ENCODE measurements around the gene DACT1. TPM values are rescaled to one million over a fixed set of nuclear protein-coding genes. Genes with fewer than 3 reads are reported as not detected.
A peak's percentile ranks its signal among the peaks of the same experiment; 100 is the strongest.

Gene DACT1
- total and polyA plus RNA-seq, 2 donors (not counting 1 experiment from before 2014, with no cell fraction given), result 10.2 to 10.6 TPM

GRCh38 chr14:58639842-58640484 lies 2.2 kb downstream of the DACT1 start:
- H4K20me1 ChIP-seq (ENCODE audit: control insufficient read depth, extremely low read depth, insufficient read depth, low read length), result no peaks in the 10 kb centered on the region
- H3K9ac ChIP-seq (ENCODE audit: insufficient read depth, low read length), result no peak overlapping the region
- H3K4me3 ChIP-seq (replicated peaks in 1 of 4; ENCODE audit: control extremely low read depth in 1 of 4, insufficient read depth in 1 of 4, low read depth in 3 of 4, low read length in 4 of 4), result peak overlapping the region; percentile 60 to 85 (median 76)
- H3K79me2 ChIP-seq (ENCODE audit: control insufficient read depth, insufficient read depth, low read length), result no peaks in the 10 kb centered on the region
- H3K4me2 ChIP-seq (ENCODE audit: extremely low read depth, insufficient read depth, low read length), result peak overlapping the region; percentile 93
- no peak overlapping the region for H2AFZ ChIP-seq (ENCODE audit: low read length)
- DNase-seq (ENCODE audit: low read depth in 2 of 2), result peak; percentile 87 to 91
- TF ChIP-seq EZH2 (IDR thresholded peaks at IDR 0.05; ENCODE audit: low read length, missing control alignments) (no peak), CTCF (conservative IDR thresholded peaks at IDR 0.05 in 1 of 2, IDR thresholded peaks at IDR 0.05 in 1 of 2; ENCODE audit: low read depth in 1 of 2, low read length in 2 of 2) (peak; percentile 69 to 77)
- H3K36me3 ChIP-seq (ENCODE audit: control insufficient read depth, insufficient read depth, low read length), result no peaks in the 10 kb centered on the region
- H3K9me3 ChIP-seq (ENCODE audit: control insufficient read depth, insufficient read depth, low read depth, low read length), result no peaks in the 10 kb centered on the region
- H3K27ac ChIP-seq (ENCODE audit: insufficient read depth, low read length), result no peak overlapping the region
- no peaks in the 10 kb centered on the region for H3K27me3 ChIP-seq (ENCODE audit: control insufficient read depth, insufficient read depth, low read length)
- H3K4me1 ChIP-seq (ENCODE audit: control insufficient read depth, extremely low read depth, insufficient read depth, low read length), result peaks cover 4% of the 10 kb centered on the region

GRCh38 chr14:58640959-58641358 lies 3.2 kb downstream of the DACT1 start:
- H3K36me3 ChIP-seq (ENCODE audit: control insufficient read depth, insufficient read depth, low read length), result peaks cover 2% of the 10 kb centered on the region
- no peak overlapping the region for H3K4me3 ChIP-seq (replicated peaks in 1 of 4; ENCODE audit: control extremely low read depth in 1 of 4, insufficient read depth in 1 of 4, low read depth in 3 of 4, low read length in 4 of 4)
- no peaks in the 10 kb centered on the region for H3K27me3 ChIP-seq (ENCODE audit: control insufficient read depth, insufficient read depth, low read length)
- DNase-seq (ENCODE audit: low read depth in 2 of 2), result peak in 1 of 2 donors; percentile 30
- H3K4me1 ChIP-seq (ENCODE audit: control insufficient read depth, extremely low read depth, insufficient read depth, low read length), result peaks cover 4% of the 10 kb centered on the region
- H4K20me1 ChIP-seq (ENCODE audit: control insufficient read depth, extremely low read depth, insufficient read depth, low read length), result no peaks in the 10 kb centered on the region
- no peaks in the 10 kb centered on the region for H3K9me3 ChIP-seq (ENCODE audit: control insufficient read depth, insufficient read depth, low read depth, low read length)
- no peaks in the 10 kb centered on the region for H3K79me2 ChIP-seq (ENCODE audit: control insufficient read depth, insufficient read depth, low read length)
- no peak overlapping the region for H2AFZ ChIP-seq (ENCODE audit: low read length)
- H3K27ac ChIP-seq (ENCODE audit: insufficient read depth, low read length), result no peak overlapping the region
- TF ChIP-seq CTCF (conservative IDR thresholded peaks at IDR 0.05 in 1 of 2, IDR thresholded peaks at IDR 0.05 in 1 of 2; ENCODE audit: low read depth in 1 of 2, low read length in 2 of 2), result no peak
- TF ChIP-seq EZH2 (IDR thresholded peaks at IDR 0.05; ENCODE audit: low read length, missing control alignments), result no peak
- no peak overlapping the region for H3K4me2 ChIP-seq (ENCODE audit: extremely low read depth, insufficient read depth, low read length)
- H3K9ac ChIP-seq (ENCODE audit: insufficient read depth, low read length), result no peak overlapping the region

- no peaks in the 10 kb centered on the region for H4K20me1 ChIP-seq (ENCODE audit: control insufficient read depth, extremely low read depth, insufficient read depth, low read length)
- H3K79me2 ChIP-seq (ENCODE audit: control insufficient read depth, insufficient read depth, low read length), result no peaks in the 10 kb centered on the region
- peaks cover 2% of the 10 kb centered on the region for H3K36me3 ChIP-seq (ENCODE audit: control insufficient read depth, insufficient read depth, low read length)
- H3K4me2 ChIP-seq (ENCODE audit: extremely low read depth, insufficient read depth, low read length), result no peak overlapping the region
- DNase-seq (ENCODE audit: low read depth in 2 of 2), result no peak
- no peak overlapping the region for H2AFZ ChIP-seq (ENCODE audit: low read length)
- TF ChIP-seq CTCF (conservative IDR thresholded peaks at IDR 0.05 in 1 of 2, IDR thresholded peaks at IDR 0.05 in 1 of 2; ENCODE audit: low read depth in 1 of 2, low read length in 2 of 2) (no peak), EZH2 (IDR thresholded peaks at IDR 0.05; ENCODE audit: low read length, missing control alignments) (no peak)
- H3K4me1 ChIP-seq (ENCODE audit: control insufficient read depth, extremely low read depth, insufficient read depth, low read length), result peaks cover 4% of the 10 kb centered on the region
- H3K9ac ChIP-seq (ENCODE audit: insufficient read depth, low read length), result no peak overlapping the region
- H3K27me3 ChIP-seq (ENCODE audit: control insufficient read depth, insufficient read depth, low read length), result no peaks in the 10 kb centered on the region
- no peak overlapping the region for H3K27ac ChIP-seq (ENCODE audit: insufficient read depth, low read length)
- no peaks in the 10 kb centered on the region for H3K9me3 ChIP-seq (ENCODE audit: control insufficient read depth, insufficient read depth, low read depth, low read length)
- no peak overlapping the region for H3K4me3 ChIP-seq (replicated peaks in 1 of 4; ENCODE audit: control extremely low read depth in 1 of 4, insufficient read depth in 1 of 4, low read depth in 3 of 4, low read length in 4 of 4)
Measured at GRCh38 chr14:58641509-58641908, 3.7 kb downstream of the DACT1 start.

Measured in fibroblast of lung (primary cell).